PFSK-1 (cell line): ENCODE results near the gene MOBP.

Experiments used
- POLR2AphosphoS5 ChIP-seq: IDR thresholded peaks from 2 replicates; pipeline ENCODE4 v1.6.1; 2012; ENCODE audit warnings: low read depth, mild to moderate bottlenecking, control low read depth, low read length, moderate library complexity
- TAF1 ChIP-seq: IDR thresholded peaks from 2 replicates; pipeline ENCODE4 v1.6.1; 2012; ENCODE audit warnings: low read length, control low read depth, borderline replicate concordance; ENCODE audit not compliant: insufficient read depth

GRCh38 chr3:39529577-39529976, 62.1 kb downstream of the MOBP start:
- TF ChIP-seq POLR2AphosphoS5 (no peak), TAF1 (no peak)
